Measurements from ENCODE around the gene BANK1.

The BANK1 gene

GRCh38 chr4:102037566-102037965 lies 247.0 kb downstream of the BANK1 start:
- no peak for TF ChIP-seq REST (IDR thresholded peaks at IDR 0.05; ENCODE audit: insufficient replicate concordance, low read depth)
- TF ChIP-seq POLR2AphosphoS5 (IDR thresholded peaks at IDR 0.05; ENCODE audit: low read depth), result no peak
- TF ChIP-seq CTCF (IDR thresholded peaks at IDR 0.05; ENCODE audit: insufficient read depth, low read length), result no peak
- no peak for TF ChIP-seq SPI1 (IDR thresholded peaks at IDR 0.05; ENCODE audit: borderline replicate concordance, low read depth)
- no peak for TF ChIP-seq GABPA (IDR thresholded peaks at IDR 0.05; ENCODE audit: low read depth)
- no peak overlapping the region for H3K4me3 ChIP-seq (replicated peaks; ENCODE audit: insufficient read depth, low read length)
- no peak for DNase-seq (ENCODE audit: low read depth in 1 of 2, low spot score in 1 of 2)
- H3K27ac ChIP-seq (replicated peaks), result no peak overlapping the region
- H3K27me3 ChIP-seq (ENCODE audit: insufficient read depth, poor library complexity, severe bottlenecking), result no peaks in the 10 kb centered on the region

- no peak for DNase-seq (ENCODE audit: low read depth in 1 of 2, low spot score in 1 of 2)
- Histone ChIP-seq H3K4me3 (replicated peaks; ENCODE audit: insufficient read depth, low read length) (no peak overlapping the region), H3K27me3 (ENCODE audit: insufficient read depth, poor library complexity, severe bottlenecking) (no peaks in the 10 kb centered on the region), H3K27ac (replicated peaks) (no peak overlapping the region)
- TF ChIP-seq GABPA (IDR thresholded peaks at IDR 0.05; ENCODE audit: low read depth) (no peak), CTCF (IDR thresholded peaks at IDR 0.05; ENCODE audit: insufficient read depth, low read length) (no peak), REST (IDR thresholded peaks at IDR 0.05; ENCODE audit: insufficient replicate concordance, low read depth) (no peak), SPI1 (IDR thresholded peaks at IDR 0.05; ENCODE audit: borderline replicate concordance, low read depth) (no peak), POLR2AphosphoS5 (IDR thresholded peaks at IDR 0.05; ENCODE audit: low read depth) (no peak)
Observed at GRCh38 chr4:102042871-102043802, 252.6 kb downstream of the BANK1 start.

DNA sequence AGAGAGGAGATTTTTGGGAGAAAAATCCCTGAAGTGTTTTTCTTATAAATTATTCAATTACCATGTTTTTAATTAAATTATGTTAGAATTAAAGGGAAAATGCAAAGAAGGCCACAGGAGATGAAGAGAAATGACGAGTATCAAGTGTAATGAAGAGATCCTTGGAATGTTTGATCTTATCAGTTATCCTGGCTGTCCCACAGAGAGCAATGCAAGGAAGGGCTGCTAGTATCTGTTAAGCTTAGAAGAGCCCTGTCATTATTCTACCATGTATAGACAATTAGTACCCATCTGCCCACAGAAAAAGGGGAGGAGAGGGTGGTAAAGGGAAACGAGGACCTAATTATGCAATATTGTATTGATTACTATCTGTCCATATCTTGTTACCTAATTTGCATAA lies 257.1 kb downstream of the BANK1 start:
- TF ChIP-seq CTCF (IDR thresholded peaks at IDR 0.05; ENCODE audit: insufficient read depth, low read length), result no peak
- no peak for TF ChIP-seq POLR2AphosphoS5 (IDR thresholded peaks at IDR 0.05; ENCODE audit: low read depth)
- no peak for TF ChIP-seq REST (IDR thresholded peaks at IDR 0.05; ENCODE audit: insufficient replicate concordance, low read depth)
- TF ChIP-seq GABPA (IDR thresholded peaks at IDR 0.05; ENCODE audit: low read depth), result no peak
- TF ChIP-seq SPI1 (IDR thresholded peaks at IDR 0.05; ENCODE audit: borderline replicate concordance, low read depth), result no peak
- no peaks in the 10 kb centered on the region for H3K27me3 ChIP-seq (ENCODE audit: insufficient read depth, poor library complexity, severe bottlenecking)
- no peak for DNase-seq (ENCODE audit: low read depth in 1 of 2, low spot score in 1 of 2)
- no peak overlapping the region for H3K4me3 ChIP-seq (replicated peaks; ENCODE audit: insufficient read depth, low read length)
- H3K27ac ChIP-seq (replicated peaks), result no peak overlapping the region

Measured in HL-60 (cell line).